ENCODE results near the gene MSI2. TPM values are rescaled to one million over a fixed set of nuclear protein-coding genes. Genes with fewer than 3 reads are reported as not detected.

Gene MSI2
- total and polyA plus RNA-seq, 5 donors: 43.9 to 113 (median 107) TPM

DNA sequence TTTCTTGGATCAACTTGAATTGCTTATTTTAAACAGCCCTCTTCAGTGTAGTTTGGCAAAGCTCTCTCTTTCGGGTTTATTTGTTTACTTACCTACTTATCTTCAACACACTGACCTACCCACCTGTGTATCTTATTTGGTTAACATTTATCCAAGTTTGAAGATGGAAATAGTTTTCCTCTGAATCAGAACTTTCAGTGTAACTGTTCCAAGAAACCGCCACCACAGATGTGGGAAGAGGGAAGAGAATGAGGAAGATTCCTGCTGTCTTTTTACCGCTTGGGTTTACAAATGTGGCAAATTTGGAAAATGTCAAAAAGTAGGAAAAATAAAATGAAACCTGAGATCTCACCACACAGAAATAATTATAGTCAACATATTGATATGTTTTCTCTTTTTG, 115.8 kb downstream of the MSI2 start:
- H3K27me3 ChIP-seq (ENCODE audit: control insufficient read depth, insufficient read depth): no peaks in the 10 kb centered on the region
- no peak overlapping the region for H3K27ac ChIP-seq (ENCODE audit: low read length)
- ATAC-seq (peak in 1 of 2 donors; percentile 6), DNase-seq (no peak)
- peaks cover 10% of the 10 kb centered on the region for H3K4me1 ChIP-seq (ENCODE audit: control insufficient read depth, insufficient read depth, low read length)
- intact Hi-C loops (cut with DNase I): no loop called here
- H3K4me3 ChIP-seq (ENCODE audit: low read length): no peak overlapping the region
- H3K9me3 ChIP-seq (ENCODE audit: control insufficient read depth, low read length): no peaks in the 10 kb centered on the region
- 79% methylated on average over 3 of the region's 3 CpGs for WGBS

DNA sequence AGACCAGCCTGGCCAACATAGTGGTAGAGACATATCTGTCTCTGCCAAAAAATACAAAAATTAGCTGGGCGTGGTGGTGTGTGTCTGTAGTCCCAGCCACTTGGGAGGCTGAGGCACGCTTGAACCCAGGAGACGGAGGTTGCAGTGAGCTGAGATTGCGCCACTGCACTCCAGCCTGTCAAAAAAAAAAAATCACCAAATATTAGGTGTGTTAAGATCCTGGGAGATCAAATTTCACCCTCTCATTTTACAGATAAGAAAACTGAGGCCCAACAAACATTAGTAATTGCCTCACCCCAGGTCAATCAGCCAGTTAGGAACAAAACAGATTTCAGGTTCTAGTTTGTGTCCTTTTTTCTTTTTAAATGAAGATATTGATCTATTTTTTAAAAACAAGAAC, 116.7 kb downstream of the MSI2 start:
- Histone ChIP-seq H3K27ac (ENCODE audit: low read length) (no peak overlapping the region), H3K9me3 (ENCODE audit: control insufficient read depth, low read length) (no peaks in the 10 kb centered on the region), H3K27me3 (ENCODE audit: control insufficient read depth, insufficient read depth) (no peaks in the 10 kb centered on the region), H3K4me1 (ENCODE audit: control insufficient read depth, insufficient read depth, low read length) (peaks cover 9% of the 10 kb centered on the region), H3K4me3 (ENCODE audit: low read length) (no peak overlapping the region)
- DNase-seq: no peak
- WGBS: 96% methylated on average over 4 of the region's 4 CpGs
- ATAC-seq: no peak
- intact Hi-C loops (cut with DNase I): no loop called here

DNA sequence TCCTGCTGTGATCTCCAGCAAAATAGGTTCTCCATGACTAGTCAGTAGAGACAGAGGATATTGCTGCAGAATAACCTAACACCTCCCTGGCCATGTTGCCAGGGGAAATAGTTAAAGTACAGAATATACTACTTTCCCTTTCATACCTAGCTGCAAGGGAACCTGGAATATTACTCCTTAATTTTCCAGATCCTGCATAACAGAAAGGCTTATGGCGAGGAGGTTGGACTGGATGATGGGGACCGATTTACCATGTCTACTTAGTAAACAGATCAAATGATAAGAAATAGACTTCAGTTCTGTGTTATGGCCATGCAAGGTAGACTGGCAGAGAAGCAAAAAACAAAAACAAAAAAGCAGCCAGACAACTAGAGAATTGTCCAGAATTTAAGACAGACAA, 117.4 kb downstream of the MSI2 start:
- H3K27ac ChIP-seq (ENCODE audit: low read length): no peak overlapping the region
- no peak overlapping the region for H3K4me3 ChIP-seq (ENCODE audit: low read length)
- H3K27me3 ChIP-seq (ENCODE audit: control insufficient read depth, insufficient read depth): no peaks in the 10 kb centered on the region
- DNase-seq (no peak), ATAC-seq (no peak)
- 97% methylated on average over 2 of the region's 2 CpGs for WGBS
- no peaks in the 10 kb centered on the region for H3K9me3 ChIP-seq (ENCODE audit: control insufficient read depth, low read length)
- intact Hi-C loops (cut with DNase I): no loop called here
- H3K4me1 ChIP-seq (ENCODE audit: control insufficient read depth, insufficient read depth, low read length): peaks cover 11% of the 10 kb centered on the region

- no peak for ATAC-seq
- 83% methylated on average over 11 of the region's 11 CpGs for WGBS
- no peak for DNase-seq
- H3K27ac ChIP-seq (ENCODE audit: low read length): no peak overlapping the region
- H3K4me3 ChIP-seq (ENCODE audit: low read length): no peak overlapping the region
- intact Hi-C loops (cut with DNase I): no loop called here
- H3K27me3 ChIP-seq (ENCODE audit: control insufficient read depth, insufficient read depth): no peaks in the 10 kb centered on the region
- no peaks in the 10 kb centered on the region for H3K9me3 ChIP-seq (ENCODE audit: control insufficient read depth, low read length)
- H3K4me1 ChIP-seq (ENCODE audit: control insufficient read depth, insufficient read depth, low read length): peaks cover 14% of the 10 kb centered on the region
Observed at GRCh38 chr17:57375040-57375769, 118.9 kb downstream of the MSI2 start.

DNA sequence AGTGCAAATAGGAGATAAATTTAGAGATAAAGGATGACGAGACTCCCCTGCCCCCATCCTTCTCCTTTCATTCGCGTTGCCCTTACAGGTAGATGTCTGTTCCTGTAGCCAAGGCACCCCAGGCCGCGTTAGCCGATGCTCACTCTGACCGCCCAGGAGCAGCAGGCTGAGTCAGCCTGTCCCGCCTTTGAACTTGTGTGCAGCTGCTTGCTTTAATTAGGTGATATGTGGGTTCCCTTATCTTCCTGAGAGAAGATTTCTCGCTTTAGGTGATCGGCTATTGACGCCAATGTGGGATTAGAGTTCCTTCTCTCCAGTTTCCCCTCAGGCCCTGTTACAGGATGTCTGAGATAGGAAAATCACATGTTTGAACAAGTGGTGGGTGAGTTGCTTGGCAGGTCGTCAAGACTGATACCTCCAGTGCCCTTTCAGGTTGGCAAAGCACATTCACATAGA, 119.5 kb downstream of the MSI2 start:
- Histone ChIP-seq H3K4me3 (ENCODE audit: low read length) (no peak overlapping the region), H3K9me3 (ENCODE audit: control insufficient read depth, low read length) (no peaks in the 10 kb centered on the region), H3K4me1 (ENCODE audit: control insufficient read depth, insufficient read depth, low read length) (peaks cover 20% of the 10 kb centered on the region), H3K27ac (ENCODE audit: low read length) (no peak overlapping the region), H3K27me3 (ENCODE audit: control insufficient read depth, insufficient read depth) (no peaks in the 10 kb centered on the region)
- WGBS: 82% methylated on average over 12 of the region's 12 CpGs
- no peak for DNase-seq
- intact Hi-C loops (cut with DNase I): no loop called here
- ATAC-seq: no peak

DNA sequence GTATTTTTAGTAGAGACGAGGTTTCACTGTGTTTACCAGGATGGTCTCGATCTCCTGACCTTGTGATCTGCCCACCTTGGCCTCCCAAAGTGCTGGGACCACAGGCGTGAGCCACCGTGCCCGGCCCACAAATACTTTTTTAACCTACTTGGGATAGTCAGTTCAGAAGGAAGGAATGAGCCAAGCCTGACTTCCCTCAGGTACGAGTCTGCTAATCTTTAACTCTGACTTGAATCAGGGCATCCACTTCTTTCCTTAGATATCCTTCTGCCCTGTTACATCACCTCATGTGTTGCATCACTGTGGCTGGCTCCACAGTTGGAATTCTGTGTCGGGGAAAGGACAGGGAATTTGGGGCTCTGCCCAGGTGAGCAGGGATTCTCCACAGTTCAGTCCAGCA, 120.8 kb downstream of the MSI2 start:
- DNase-seq (no peak), ATAC-seq (no peak)
- peaks cover 21% of the 10 kb centered on the region for H3K4me1 ChIP-seq (ENCODE audit: control insufficient read depth, insufficient read depth, low read length)
- H3K27ac ChIP-seq (ENCODE audit: low read length): no peak overlapping the region
- intact Hi-C loops (cut with DNase I): no loop called here
- 89% methylated on average over 7 of the region's 7 CpGs for WGBS
- no peaks in the 10 kb centered on the region for H3K9me3 ChIP-seq (ENCODE audit: control insufficient read depth, low read length)
- H3K4me3 ChIP-seq (ENCODE audit: low read length): no peak overlapping the region
- H3K27me3 ChIP-seq (ENCODE audit: control insufficient read depth, insufficient read depth): no peaks in the 10 kb centered on the region

DNA sequence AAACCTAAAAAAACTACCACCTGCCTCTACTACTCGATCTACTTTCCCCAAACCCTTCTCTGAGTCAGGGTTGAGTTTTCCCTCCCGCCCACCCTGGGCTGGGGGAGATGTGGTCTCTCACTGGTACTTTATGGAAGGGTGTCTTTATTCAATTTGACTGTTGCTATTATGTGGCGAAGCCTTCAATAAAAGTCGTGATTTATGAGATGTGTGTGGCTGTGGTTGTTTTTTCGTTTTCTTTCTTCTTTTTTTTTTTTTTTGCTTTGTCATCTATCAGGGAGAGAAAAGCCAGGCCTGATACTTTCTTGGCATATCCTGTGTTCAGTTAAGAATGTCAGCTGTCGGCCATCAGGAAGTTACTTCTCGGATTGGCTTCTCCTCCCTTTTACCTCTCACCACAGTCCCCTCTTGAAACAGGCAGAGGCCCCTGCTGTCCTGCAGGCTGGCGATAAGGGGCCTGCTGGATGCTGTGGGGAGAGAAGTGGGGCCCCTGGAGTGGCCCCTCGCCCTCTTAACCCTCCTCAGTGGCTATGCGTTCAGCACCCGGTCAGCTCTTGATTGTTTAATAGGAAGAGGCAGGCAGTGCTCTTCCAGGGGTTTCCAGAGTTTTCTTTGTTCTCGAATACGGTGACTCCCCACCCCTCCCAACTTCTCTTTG, 123.0 kb downstream of the MSI2 start:
- H3K4me3 ChIP-seq (ENCODE audit: low read length): no peak overlapping the region

GRCh38 chr17:57379895-57380434, 123.6 kb downstream of the MSI2 start:
- no peaks in the 10 kb centered on the region for H3K9me3 ChIP-seq (ENCODE audit: control insufficient read depth, low read length)
- peak; percentile 8 to 22 for ATAC-seq
- DNase-seq: no peak
- H3K4me1 ChIP-seq (ENCODE audit: control insufficient read depth, insufficient read depth, low read length): peaks cover 21% of the 10 kb centered on the region
- H3K27me3 ChIP-seq (ENCODE audit: control insufficient read depth, insufficient read depth): no peaks in the 10 kb centered on the region
- 82% methylated on average over 12 of the region's 12 CpGs for WGBS
- intact Hi-C loops (cut with DNase I): no loop called here
- H3K4me3 ChIP-seq (ENCODE audit: low read length): no peak overlapping the region
- H3K27ac ChIP-seq (ENCODE audit: low read length): no peak overlapping the region

More for the DNA sequence above, 123.0 kb downstream of the MSI2 start:
- H3K4me1 ChIP-seq (ENCODE audit: control insufficient read depth, insufficient read depth, low read length): peaks cover 21% of the 10 kb centered on the region
- WGBS: 17% methylated on average over 13 of the region's 13 CpGs
- no peaks in the 10 kb centered on the region for H3K27me3 ChIP-seq (ENCODE audit: control insufficient read depth, insufficient read depth)
- DNase-seq: peak in 2 of 3 donors; percentile 68 to 70
- peak overlapping the region; percentile 77 for H3K27ac ChIP-seq (ENCODE audit: low read length)
- no peaks in the 10 kb centered on the region for H3K9me3 ChIP-seq (ENCODE audit: control insufficient read depth, low read length)
- peak; percentile 76 to 81 for ATAC-seq
- intact Hi-C loops (cut with DNase I): no loop called here

DNA sequence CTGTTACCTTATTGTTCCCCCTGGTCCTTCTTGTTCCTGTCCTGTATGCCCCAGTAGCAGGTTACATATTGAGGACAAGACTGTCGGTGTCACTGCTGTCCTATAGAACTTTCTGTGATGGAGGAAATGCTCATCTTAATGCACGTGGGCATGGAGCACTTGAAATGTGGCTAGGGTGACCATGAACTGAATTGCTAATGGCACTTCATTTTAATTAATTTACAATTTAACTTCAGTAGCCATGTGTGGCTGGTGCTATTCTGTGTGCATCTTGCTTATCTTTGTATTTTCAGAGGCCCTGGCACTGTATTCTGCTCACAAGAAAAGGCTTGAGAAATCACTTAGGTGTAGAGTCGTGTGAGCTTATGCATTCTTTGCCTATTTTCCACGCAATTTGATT, 125.2 kb downstream of the MSI2 start:
- intact Hi-C loops (cut with DNase I): no loop called here
- DNase-seq (no peak), ATAC-seq (no peak)
- H3K4me3 ChIP-seq (ENCODE audit: low read length): no peak overlapping the region
- H3K9me3 ChIP-seq (ENCODE audit: control insufficient read depth, low read length): no peaks in the 10 kb centered on the region
- H3K4me1 ChIP-seq (ENCODE audit: control insufficient read depth, insufficient read depth, low read length): peaks cover 21% of the 10 kb centered on the region
- no peaks in the 10 kb centered on the region for H3K27me3 ChIP-seq (ENCODE audit: control insufficient read depth, insufficient read depth)
- 90% methylated on average over 4 of the region's 4 CpGs for WGBS
- no peak overlapping the region for H3K27ac ChIP-seq (ENCODE audit: low read length)

DNA sequence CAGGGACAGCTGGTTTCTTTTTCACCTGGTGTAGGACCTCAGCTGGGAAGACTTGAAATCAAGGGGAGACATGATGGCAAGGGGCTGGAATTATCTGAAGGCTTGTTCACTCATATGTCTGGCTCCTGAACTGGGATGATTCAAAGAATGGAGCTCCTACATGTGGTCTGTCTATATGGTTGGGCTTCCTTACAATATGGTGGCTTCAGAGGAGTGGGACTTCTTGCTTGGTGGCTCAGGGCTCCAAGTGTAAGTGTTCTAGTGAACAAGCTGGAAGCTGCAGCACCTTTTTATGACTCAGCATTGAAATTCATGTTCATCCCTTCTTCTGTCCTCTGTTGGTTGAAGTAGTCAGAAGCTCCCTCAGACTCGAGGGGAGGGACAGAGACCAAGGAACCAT, 127.9 kb downstream of the MSI2 start:
- Histone ChIP-seq H3K4me3 (ENCODE audit: low read length) (no peak overlapping the region), H3K4me1 (ENCODE audit: control insufficient read depth, insufficient read depth, low read length) (peaks cover 13% of the 10 kb centered on the region), H3K9me3 (ENCODE audit: control insufficient read depth, low read length) (no peaks in the 10 kb centered on the region), H3K27ac (ENCODE audit: low read length) (no peak overlapping the region), H3K27me3 (ENCODE audit: control insufficient read depth, insufficient read depth) (no peaks in the 10 kb centered on the region)
- WGBS: 94% methylated on average over 1 of the region's 1 CpG
- intact Hi-C loops (cut with DNase I): no loop called here
- ATAC-seq (no peak), DNase-seq (no peak)

DNA sequence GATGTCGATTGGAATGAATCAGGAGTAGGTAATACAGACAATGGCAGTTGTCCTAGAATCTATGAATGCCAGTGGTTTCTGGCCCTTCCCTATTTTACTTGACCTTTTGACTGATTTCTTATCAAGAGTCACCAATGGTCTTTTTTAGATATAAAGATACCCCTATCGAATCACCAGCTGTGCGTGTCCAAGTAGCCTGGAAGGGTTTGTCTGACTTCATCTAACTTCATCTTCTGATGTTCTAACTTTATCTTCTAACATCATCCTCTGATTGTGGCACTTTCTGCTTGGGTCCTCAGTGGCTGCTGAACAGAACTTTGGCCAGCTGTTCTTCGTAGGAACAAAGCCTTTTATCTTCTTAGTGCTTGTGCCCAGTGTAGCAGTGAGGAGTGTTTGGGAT, 129.7 kb downstream of the MSI2 start:
- WGBS: 83% methylated on average over 4 of the region's 4 CpGs
- Histone ChIP-seq H3K27me3 (ENCODE audit: control insufficient read depth, insufficient read depth) (no peaks in the 10 kb centered on the region), H3K4me3 (ENCODE audit: low read length) (no peak overlapping the region), H3K27ac (ENCODE audit: low read length) (no peak overlapping the region), H3K4me1 (ENCODE audit: control insufficient read depth, insufficient read depth, low read length) (no peaks in the 10 kb centered on the region), H3K9me3 (ENCODE audit: control insufficient read depth, low read length) (no peaks in the 10 kb centered on the region)
- ATAC-seq: no peak
- intact Hi-C loops (cut with DNase I): no loop called here
- DNase-seq: no peak
